GM12878 (cell line): ENCODE results near the gene SEC31B. TPM values are rescaled to one million over a fixed set of nuclear protein-coding genes. Genes with fewer than 3 reads are reported as not detected.
A peak's percentile ranks its signal among the peaks of the same experiment; 100 is the strongest.

ENCODE experiments used
- ATAC-seq: fragments of 200-7000 bp; cut with Tn5 transposase; 3 replicates; pipeline ENCODE4 v1.9.1; 2020; ENCODE audit warnings: mild to moderate bottlenecking, moderate library complexity
- BruUV-seq: library from RNA; stranded (reverse); fragments of 400-500 nt; replicated peaks from 2 replicates; lab custom pipeline; 2021; lab: Mats Ljungman, UMichigan
- CTCF ChIA-PET: fragments of 300-600 bp; sonication (Branson Sonifier 250); formaldehyde crosslinking; extraction: SDS; loops from one replicate; lab custom pipeline; 2021; ENCODE audit warnings: inconsistent platforms; lab: Yijun Ruan, JAX
- POLR2A ChIA-PET: fragments of 350-600 bp; formaldehyde crosslinking; extraction: SDS; loops from one replicate; lab custom pipeline; 2021; ENCODE audit warnings: inconsistent platforms; lab: Charles Lee
- RAD21 ChIA-PET: fragments of 300-600 bp; sonication (Branson Sonifier 250); formaldehyde crosslinking; loops from one replicate; lab custom pipeline; 2023; ENCODE audit warnings: antibody characterized with exemption; ENCODE audit not compliant: unreplicated experiment; lab: Charles Lee
- SMC1A ChIA-PET: fragments of 300-600 bp; sonication (Branson Sonifier 250); formaldehyde crosslinking; loops from one replicate; lab custom pipeline; 2023; ENCODE audit not compliant: unreplicated experiment, uncharacterized antibody; lab: Charles Lee
- DNase-seq: peaks from one replicate; pipeline ENCODE4 v3.0.0-alpha.2; 2011; ENCODE audit warnings: low read depth, low spot score
- FAIRE-seq: peaks from 3 replicates; lab custom pipeline; 2011; peaks lifted over from hg19 to GRCh38; lab: Jason Lieb, UNC
- H2AFZ ChIP-seq: 2 replicates; pipeline ENCODE4 v1.6.0; 2011; ENCODE audit warnings: low read depth, low read length, control low read depth; ENCODE audit not compliant: control insufficient read depth
- H3K27ac ChIP-seq: 2 replicates; pipeline ENCODE4 v1.5.1; 2011; ENCODE audit warnings: control low read depth; ENCODE audit not compliant: control insufficient read depth, insufficient read depth
- H3K27me3 ChIP-seq, 2 experiments: replicated peaks in 1 of 2; 2 replicates each; pipeline versions ENCODE4 v1.6.0 to v1.6.1; 2011; ENCODE audit warnings: low read length in 1 of 2; ENCODE audit not compliant: control insufficient read depth in 2 of 2, insufficient read depth in 2 of 2
- H3K36me3 ChIP-seq, 2 experiments: 2 replicates each; pipeline ENCODE4 v1.5.1; 2011; ENCODE audit warnings: low read length in 1 of 2; ENCODE audit not compliant: control insufficient read depth in 2 of 2, insufficient read depth in 2 of 2
- H3K4me1 ChIP-seq: 2 replicates; pipeline ENCODE4 v1.6.1; 2011; ENCODE audit warnings: mild to moderate bottlenecking, low read length, moderate library complexity, mixed read lengths; ENCODE audit not compliant: control insufficient read depth, insufficient read depth
- H3K4me2 ChIP-seq: 2 replicates; pipeline ENCODE4 v1.6.0; 2011; ENCODE audit warnings: control low read depth; ENCODE audit not compliant: control insufficient read depth, insufficient read depth
- H3K4me3 ChIP-seq: fragments of 200-600 bp; sonication (generic); 2 replicates; pipeline ENCODE4 v1.5.1; 2016
- H3K79me2 ChIP-seq: 2 replicates; pipeline ENCODE4 v1.6.0; 2011; ENCODE audit warnings: low read length; ENCODE audit not compliant: control insufficient read depth, insufficient read depth
- H3K9ac ChIP-seq: 2 replicates; pipeline ENCODE4 v1.8.0; 2011; ENCODE audit warnings: low read length, control low read depth, mixed read lengths; ENCODE audit not compliant: control insufficient read depth, insufficient read depth
- H3K9me3 ChIP-seq: replicated peaks from 3 replicates; pipeline ENCODE4 v1.5.1; 2011; ENCODE audit warnings: mild to moderate bottlenecking, low read length; ENCODE audit not compliant: control insufficient read depth, insufficient read depth
- H4K20me1 ChIP-seq: 2 replicates; pipeline ENCODE4 v1.6.0; 2011; ENCODE audit not compliant: control insufficient read depth, insufficient read depth
- CBX3 ChIP-seq: fragments of 200-600 bp; sonication (generic); IDR thresholded peaks from 2 replicates; pipeline ENCODE4 v1.6.1; 2016; ENCODE audit warnings: low read depth, borderline replicate concordance
- CBX5 ChIP-seq: sonication (generic); IDR thresholded peaks from 2 replicates; pipeline ENCODE4 v1.6.1; 2016; ENCODE audit warnings: low read depth, moderate library complexity, mild to moderate bottlenecking, inconsistent platforms
- IKZF1 ChIP-seq: fragments of 450-650 bp; conservative IDR thresholded peaks from 2 replicates; pipeline ENCODE4 v1.6.1; 2017; ENCODE audit warnings: antibody characterized with exemption, mild to moderate bottlenecking
- JUND ChIP-seq: IDR thresholded peaks from 2 replicates; pipeline ENCODE4 v1.6.1; 2012; ENCODE audit warnings: low read depth, mild to moderate bottlenecking, low read length, improper control_type of control experiment, moderate library complexity
- KDM1A ChIP-seq: fragments of 200-600 bp; sonication (generic); IDR thresholded peaks from 2 replicates; pipeline ENCODE4 v1.6.1; 2016; ENCODE audit warnings: borderline replicate concordance
- MEF2A ChIP-seq: IDR thresholded peaks from 2 replicates; pipeline ENCODE4 v1.6.1; 2011; ENCODE audit warnings: low read depth, mild to moderate bottlenecking, low read length, moderate library complexity; ENCODE audit not compliant: insufficient read depth
- NFXL1 ChIP-seq: fragments of 450-650 bp; IDR thresholded peaks from 2 replicates; pipeline ENCODE4 v1.6.1; 2017; ENCODE audit warnings: antibody characterized with exemption, mild to moderate bottlenecking, borderline replicate concordance
- NR2F1 ChIP-seq: fragments of 450-650 bp; conservative IDR thresholded peaks from 2 replicates; pipeline ENCODE4 v1.6.1; 2017; ENCODE audit warnings: mild to moderate bottlenecking
- TCF12 ChIP-seq: IDR thresholded peaks from 2 replicates; pipeline ENCODE4 v1.6.1; 2011; ENCODE audit warnings: low read depth, mild to moderate bottlenecking, low read length
- WGBS: methylation state at CpG from one replicate; pipeline ENCODE4 v1.1.6; 2016; ENCODE audit warnings: low lambda C conversion rate; ENCODE audit not compliant: insufficient replicate concordance, insufficient coverage; ENCODE audit errors: missing lambda C conversion rate; 5-methylcytosine and 5-hydroxymethylcytosine counted together
- in situ Hi-C: fragments of 300-500 bp; cut with MboI; formaldehyde crosslinking; loops from 9 replicates; pipeline ENCODE4 v1.14.3; 2018; ENCODE audit warnings: mixed read lengths
- intact Hi-C: fragments of 100-400 bp; cut with micrococcal nuclease; formaldehyde crosslinking; loops from one replicate; pipeline ENCODE4 v1.14.2; 2022; ENCODE audit not compliant: unreplicated experiment
- polyA plus RNA-seq, 11 experiments: library from polyadenylated mRNA; depleted of rRNA in 4 of 11; unstranded in 6 of 11; stranded (reverse) in 5 of 11; fragments of >200 nt; fragmentation: Nextera tagmentation in 4 of 11; fragmentation: Illumina TruSeq in 1 of 11; extraction: Ambion mirVana in 4 of 11; extraction: Trizol in 1 of 11; gene quantifications; 1 replicate in 1 of 11; 2 replicates in 10 of 11; pipeline versions ENCODE4 v1.2.1 to v1.2.3, GENCODE V29; 2011 to 2016; ENCODE audit warnings: inconsistent platforms in 2 of 11, missing spikeins in 2 of 11, low read depth in 1 of 11
- total RNA-seq, 4 experiments: library from RNA; depleted of rRNA in 3 of 4; stranded (reverse); fragments of >200 nt in 3 of 4; fragmentation: Illumina TruSeq in 1 of 4; extraction: Trizol in 1 of 4; gene quantifications; 2 replicates each; pipeline versions ENCODE4 v1.2.1 to v1.2.3, GENCODE V29; 2013 to 2021
- TF ChIP-seq, protein P1 (sequence below): fragments of 450-650 bp; formaldehyde crosslinking; IDR thresholded peaks from 2 replicates; pipeline ENCODE4 v1.4.0; 2020; ENCODE audit warnings: mild to moderate bottlenecking, moderate library complexity
- TF ChIP-seq, protein P2 (sequence below): fragments of 150-350 bp; IDR thresholded peaks from 2 replicates; pipeline ENCODE4 v1.6.1; 2016; ENCODE audit warnings: low read depth, low read length
- TF ChIP-seq, protein P3 (sequence below): IDR thresholded peaks from 2 replicates; pipeline ENCODE4 v1.6.1; 2011; ENCODE audit warnings: low read depth, low read length, improper control_type of control experiment, borderline replicate concordance
- TF ChIP-seq, protein P4 (sequence below): fragments of 450-650 bp; IDR thresholded peaks from 2 replicates; pipeline ENCODE4 v1.6.1; 2017; ENCODE audit warnings: mild to moderate bottlenecking, low read depth, inconsistent platforms; ENCODE audit not compliant: poor library complexity, severe bottlenecking

SEC31B gene
- total and polyA plus RNA-seq, 10 of the 15 experiments (the other 5 are each of a cell fraction or from before 2014, with no cell fraction given) = 3.4 to 24.3 (median 9.9) TPM

DNA sequence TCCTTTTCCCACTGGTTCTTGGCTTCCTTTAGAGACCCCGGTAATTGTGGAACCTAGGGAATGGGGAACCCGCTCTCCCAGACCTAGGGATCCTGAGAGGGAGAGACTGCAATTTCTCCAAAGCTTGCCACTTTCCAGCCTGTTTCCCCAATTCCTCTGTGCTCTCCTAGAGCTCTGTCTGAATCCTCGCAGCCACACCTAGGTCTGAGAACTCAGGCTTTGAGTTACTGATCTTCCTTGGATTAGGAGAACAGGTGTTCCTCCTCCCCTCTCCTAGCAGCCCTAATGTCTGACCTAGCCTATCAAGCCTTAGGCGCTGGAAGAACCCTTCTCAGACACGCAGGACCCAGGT lies 36.9 kb downstream of the SEC31B start:
- Histone ChIP-seq H3K4me2 (peak overlapping the region; percentile 69), H3K27ac (no peak overlapping the region), H2AFZ (no peak overlapping the region), H3K4me3 (peak overlapping the region; percentile 61; the same call in 1 of the 2 replicates), H3K27me3 (peaks cover 0 to 6% of the 10 kb centered on the region in 2 experiments; a peak in 1 of 4 replicates), H3K79me2 (no peaks in the 10 kb centered on the region), H3K9me3 (no peaks in the 10 kb centered on the region), H3K36me3 (peaks cover 2 to 3% of the 10 kb centered on the region in 2 experiments; a peak in 3 of 4 replicates), H3K9ac (no peak overlapping the region), H3K4me1 (peaks cover 5% of the 10 kb centered on the region), H4K20me1 (peaks cover 2% of the 10 kb centered on the region; the same call in 1 of the 2 replicates)
- DNase-seq (no peak), FAIRE-seq (no peak), ATAC-seq (no peak)
- in situ Hi-C loops (no loop called here), intact Hi-C loops (no loop called here)
- ChIA-PET POLR2A (no interaction called here), CTCF (interaction anchor here (0.6 to 5.5 kb wide), 24 partner anchors 8 to 166 kb away, joined by 3 to 49 read pairs (median 4); no protein-coding TSS in a partner anchor), SMC1A (interaction anchor here (0.7 to 2.4 kb wide), 5 partner anchors 12 to 143 kb away, joined by 3 to 13 read pairs (median 7); no protein-coding TSS in a partner anchor), RAD21 (interaction anchor here (1.1 to 3.5 kb wide), 3 partner anchors 36 to 145 kb away, joined by 3 to 9 read pairs (median 4); no protein-coding TSS in a partner anchor)
- 60% methylated on average over 5 of the region's 5 CpGs for WGBS
- no TSS peak for BruUV-seq
- TF ChIP-seq, protein P1, sequence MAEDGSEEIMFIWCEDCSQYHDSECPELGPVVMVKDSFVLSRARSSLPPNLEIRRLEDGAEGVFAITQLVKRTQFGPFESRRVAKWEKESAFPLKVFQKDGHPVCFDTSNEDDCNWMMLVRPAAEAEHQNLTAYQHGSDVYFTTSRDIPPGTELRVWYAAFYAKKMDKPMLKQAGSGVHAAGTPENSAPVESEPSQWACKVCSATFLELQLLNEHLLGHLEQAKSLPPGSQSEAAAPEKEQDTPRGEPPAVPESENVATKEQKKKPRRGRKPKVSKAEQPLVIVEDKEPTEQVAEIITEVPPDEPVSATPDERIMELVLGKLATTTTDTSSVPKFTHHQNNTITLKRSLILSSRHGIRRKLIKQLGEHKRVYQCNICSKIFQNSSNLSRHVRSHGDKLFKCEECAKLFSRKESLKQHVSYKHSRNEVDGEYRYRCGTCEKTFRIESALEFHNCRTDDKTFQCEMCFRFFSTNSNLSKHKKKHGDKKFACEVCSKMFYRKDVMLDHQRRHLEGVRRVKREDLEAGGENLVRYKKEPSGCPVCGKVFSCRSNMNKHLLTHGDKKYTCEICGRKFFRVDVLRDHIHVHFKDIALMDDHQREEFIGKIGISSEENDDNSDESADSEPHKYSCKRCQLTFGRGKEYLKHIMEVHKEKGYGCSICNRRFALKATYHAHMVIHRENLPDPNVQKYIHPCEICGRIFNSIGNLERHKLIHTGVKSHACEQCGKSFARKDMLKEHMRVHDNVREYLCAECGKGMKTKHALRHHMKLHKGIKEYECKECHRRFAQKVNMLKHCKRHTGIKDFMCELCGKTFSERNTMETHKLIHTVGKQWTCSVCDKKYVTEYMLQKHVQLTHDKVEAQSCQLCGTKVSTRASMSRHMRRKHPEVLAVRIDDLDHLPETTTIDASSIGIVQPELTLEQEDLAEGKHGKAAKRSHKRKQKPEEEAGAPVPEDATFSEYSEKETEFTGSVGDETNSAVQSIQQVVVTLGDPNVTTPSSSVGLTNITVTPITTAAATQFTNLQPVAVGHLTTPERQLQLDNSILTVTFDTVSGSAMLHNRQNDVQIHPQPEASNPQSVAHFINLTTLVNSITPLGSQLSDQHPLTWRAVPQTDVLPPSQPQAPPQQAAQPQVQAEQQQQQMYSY (CRISPR knock-in tag) = no peak
- TF ChIP-seq IKZF1 (no peak), KDM1A (no peak), NFXL1 (no peak), MEF2A (no peak), CBX3 (no peak), TCF12 (no peak), CBX5 (no peak), JUND (no peak), NR2F1 (no peak)
- TF ChIP-seq, protein P2, sequence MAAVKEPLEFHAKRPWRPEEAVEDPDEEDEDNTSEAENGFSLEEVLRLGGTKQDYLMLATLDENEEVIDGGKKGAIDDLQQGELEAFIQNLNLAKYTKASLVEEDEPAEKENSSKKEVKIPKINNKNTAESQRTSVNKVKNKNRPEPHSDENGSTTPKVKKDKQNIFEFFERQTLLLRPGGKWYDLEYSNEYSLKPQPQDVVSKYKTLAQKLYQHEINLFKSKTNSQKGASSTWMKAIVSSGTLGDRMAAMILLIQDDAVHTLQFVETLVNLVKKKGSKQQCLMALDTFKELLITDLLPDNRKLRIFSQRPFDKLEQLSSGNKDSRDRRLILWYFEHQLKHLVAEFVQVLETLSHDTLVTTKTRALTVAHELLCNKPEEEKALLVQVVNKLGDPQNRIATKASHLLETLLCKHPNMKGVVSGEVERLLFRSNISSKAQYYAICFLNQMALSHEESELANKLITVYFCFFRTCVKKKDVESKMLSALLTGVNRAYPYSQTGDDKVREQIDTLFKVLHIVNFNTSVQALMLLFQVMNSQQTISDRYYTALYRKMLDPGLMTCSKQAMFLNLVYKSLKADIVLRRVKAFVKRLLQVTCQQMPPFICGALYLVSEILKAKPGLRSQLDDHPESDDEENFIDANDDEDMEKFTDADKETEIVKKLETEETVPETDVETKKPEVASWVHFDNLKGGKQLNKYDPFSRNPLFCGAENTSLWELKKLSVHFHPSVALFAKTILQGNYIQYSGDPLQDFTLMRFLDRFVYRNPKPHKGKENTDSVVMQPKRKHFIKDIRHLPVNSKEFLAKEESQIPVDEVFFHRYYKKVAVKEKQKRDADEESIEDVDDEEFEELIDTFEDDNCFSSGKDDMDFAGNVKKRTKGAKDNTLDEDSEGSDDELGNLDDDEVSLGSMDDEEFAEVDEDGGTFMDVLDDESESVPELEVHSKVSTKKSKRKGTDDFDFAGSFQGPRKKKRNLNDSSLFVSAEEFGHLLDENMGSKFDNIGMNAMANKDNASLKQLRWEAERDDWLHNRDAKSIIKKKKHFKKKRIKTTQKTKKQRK = no peak
- TF ChIP-seq, protein P3, sequence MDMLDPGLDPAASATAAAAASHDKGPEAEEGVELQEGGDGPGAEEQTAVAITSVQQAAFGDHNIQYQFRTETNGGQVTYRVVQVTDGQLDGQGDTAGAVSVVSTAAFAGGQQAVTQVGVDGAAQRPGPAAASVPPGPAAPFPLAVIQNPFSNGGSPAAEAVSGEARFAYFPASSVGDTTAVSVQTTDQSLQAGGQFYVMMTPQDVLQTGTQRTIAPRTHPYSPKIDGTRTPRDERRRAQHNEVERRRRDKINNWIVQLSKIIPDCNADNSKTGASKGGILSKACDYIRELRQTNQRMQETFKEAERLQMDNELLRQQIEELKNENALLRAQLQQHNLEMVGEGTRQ = no peak
- TF ChIP-seq, protein P4, sequence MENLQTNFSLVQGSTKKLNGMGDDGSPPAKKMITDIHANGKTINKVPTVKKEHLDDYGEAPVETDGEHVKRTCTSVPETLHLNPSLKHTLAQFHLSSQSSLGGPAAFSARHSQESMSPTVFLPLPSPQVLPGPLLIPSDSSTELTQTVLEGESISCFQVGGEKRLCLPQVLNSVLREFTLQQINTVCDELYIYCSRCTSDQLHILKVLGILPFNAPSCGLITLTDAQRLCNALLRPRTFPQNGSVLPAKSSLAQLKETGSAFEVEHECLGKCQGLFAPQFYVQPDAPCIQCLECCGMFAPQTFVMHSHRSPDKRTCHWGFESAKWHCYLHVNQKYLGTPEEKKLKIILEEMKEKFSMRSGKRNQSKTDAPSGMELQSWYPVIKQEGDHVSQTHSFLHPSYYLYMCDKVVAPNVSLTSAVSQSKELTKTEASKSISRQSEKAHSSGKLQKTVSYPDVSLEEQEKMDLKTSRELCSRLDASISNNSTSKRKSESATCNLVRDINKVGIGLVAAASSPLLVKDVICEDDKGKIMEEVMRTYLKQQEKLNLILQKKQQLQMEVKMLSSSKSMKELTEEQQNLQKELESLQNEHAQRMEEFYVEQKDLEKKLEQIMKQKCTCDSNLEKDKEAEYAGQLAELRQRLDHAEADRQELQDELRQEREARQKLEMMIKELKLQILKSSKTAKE = no peak
